Gastroesophageal sphincter (tissue), 4 donors: ENCODE results near the gene CACNA1E. TPM values are rescaled to one million over a fixed set of nuclear protein-coding genes. Genes with fewer than 3 reads are reported as not detected.
"Not testable (repeated sequence)": the region's sequence is repeated elsewhere in the genome, so short reads cannot be mapped to it uniquely, and the experiment has no call there.

Experiments
- ATAC-seq: fragments of 150-250 bp; one replicate; pipeline ENCODE4 v1.9.1; 2016; ENCODE audit warnings: mild to moderate bottlenecking, moderate library complexity
- H3K27ac ChIP-seq, 4 donors: fragments of 200-600 bp; sonication (generic) in 3 of 4; 1 replicate in 3 of 4; 2 replicates in 1 of 4; pipeline ENCODE4 v1.5.1; 2016 to 2019
- H3K27me3 ChIP-seq: fragments of 200-600 bp; sonication (generic); one replicate; pipeline ENCODE4 v1.5.1; 2019
- H3K36me3 ChIP-seq, 2 donors: fragments of 200-600 bp; sonication (generic); one replicate each; pipeline ENCODE4 v1.5.1; 2019; ENCODE audit warnings: control low read depth in 1 of 2
- H3K4me1 ChIP-seq, 3 donors: fragments of 200-600 bp; sonication (generic); 1 replicate in 2 of 3; 2 replicates in 1 of 3; pipeline ENCODE4 v1.5.1; 2016 to 2019; ENCODE audit warnings: control low read depth in 2 of 3
- H3K4me3 ChIP-seq, 2 donors: fragments of 200-600 bp; sonication (generic); one replicate each; pipeline ENCODE4 v1.5.1; 2019; ENCODE audit warnings: mild to moderate bottlenecking in 1 of 2, moderate library complexity in 1 of 2
- H3K9me3 ChIP-seq, 3 donors: fragments of 200-600 bp; sonication (generic); one replicate each; pipeline ENCODE4 v1.5.1; 2017 to 2019; ENCODE audit warnings: control low read depth in 2 of 3
- CTCF ChIP-seq, 4 experiments: fragments of 200-600 bp in 2 of 4; fragments of 450-650 bp in 2 of 4; sonication (generic) in 1 of 4; IDR thresholded peaks; one replicate each; pipeline ENCODE4 v1.5.1; 2017 to 2019; ENCODE audit warnings: antibody characterized with exemption in 4 of 4, mild to moderate bottlenecking in 2 of 4, moderate library complexity in 2 of 4
- EP300 ChIP-seq: sonication (generic); formaldehyde crosslinking; IDR thresholded peaks from one replicate; pipeline ENCODE4 v1.6.1; 2017; ENCODE audit warnings: antibody characterized with exemption, mild to moderate bottlenecking
- POLR2A ChIP-seq, 2 donors: fragments of 450-650 bp; IDR thresholded peaks; one replicate each; pipeline ENCODE4 v1.6.1; 2017; ENCODE audit warnings: antibody characterized with exemption in 2 of 2, mild to moderate bottlenecking in 2 of 2, moderate library complexity in 1 of 2
- POLR2AphosphoS5 ChIP-seq: sonication (generic); formaldehyde crosslinking; IDR thresholded peaks from one replicate; pipeline ENCODE4 v1.6.1; 2017; ENCODE audit warnings: antibody characterized with exemption
- WGBS, 2 donors: methylation state at CpG; one replicate each; pipeline ENCODE4 v1.1.5; 2018; ENCODE audit warnings: low coverage in 1 of 2; 5-methylcytosine and 5-hydroxymethylcytosine counted together
- total RNA-seq, 4 donors: library from RNA; depleted of rRNA; stranded (reverse); fragments of >200 nt; gene quantifications; one replicate each; pipeline ENCODE4 v1.1.0, GENCODE V29; 2016

The CACNA1E gene
- total RNA-seq, 4 donors from 2014 or later: 0.13 to 0.23 (median 0.16) TPM

GRCh38 chr1:181522864-181523263 lies 39.5 kb downstream of the CACNA1E start:
- Histone ChIP-seq H3K27ac (no peak overlapping the region), H3K4me3 (no peak overlapping the region), H3K9me3 (peaks cover 0 to 1% (median 0%) of the 10 kb centered on the region in 3 donors), H3K36me3 (no peaks in the 10 kb centered on the region), H3K27me3 (no peaks in the 10 kb centered on the region), H3K4me1 (no peaks in the 10 kb centered on the region)
- 55 to 89% methylated on average over 2 of the region's 2 CpGs for WGBS, 2 donors
- ATAC-seq: no peak
- no peak for TF ChIP-seq EP300
- TF ChIP-seq POLR2AphosphoS5: no peak
- no peak for TF ChIP-seq POLR2A (IDR thresholded peaks at IDR 0.05)

- Histone ChIP-seq H3K4me1 (no peaks in the 10 kb centered on the region), H3K9me3 (peaks cover 0 to 17% (median 0%) of the 10 kb centered on the region in 3 donors), H3K27ac (no peak overlapping the region), H3K36me3 (no peaks in the 10 kb centered on the region), H3K4me3 (no peak overlapping the region), H3K27me3 (no peaks in the 10 kb centered on the region)
- TF ChIP-seq POLR2A (IDR thresholded peaks at IDR 0.05): no peak
- 89% methylated on average over 1 of the region's 1 CpG; no CpG with 5 or more reads in 1 of the 2 donors for WGBS, 2 donors
- no peak for ATAC-seq
Observed at GRCh38 chr1:181525104-181525721, 41.9 kb downstream of the CACNA1E start.

- not testable (repeated sequence) for H3K4me3 ChIP-seq
Observed at GRCh38 chr1:181528241-181528640, 44.9 kb downstream of the CACNA1E start.

GRCh38 chr1:181531441-181531840 lies 48.1 kb downstream of the CACNA1E start:
- peaks cover 0 to 17% (median 0%) of the 10 kb centered on the region in 3 donors for H3K9me3 ChIP-seq
- no peak for TF ChIP-seq POLR2A (IDR thresholded peaks at IDR 0.05)
- no peak for TF ChIP-seq EP300
- no peak for TF ChIP-seq CTCF (IDR thresholded peaks at IDR 0.05)
- TF ChIP-seq POLR2AphosphoS5: no peak
- H3K27ac ChIP-seq: no peak overlapping the region
- no peak overlapping the region for H3K4me3 ChIP-seq
- no peaks in the 10 kb centered on the region for H3K27me3 ChIP-seq
- ATAC-seq: no peak
- 85 to 100% methylated on average over 4 of the region's 5 CpGs for WGBS, 2 donors
- no peaks in the 10 kb centered on the region for H3K36me3 ChIP-seq
- no peaks in the 10 kb centered on the region for H3K4me1 ChIP-seq

More at GRCh38 chr1:181528241-181528640, 44.9 kb downstream of the CACNA1E start:
- not testable (repeated sequence) for H3K4me1 ChIP-seq, H3K36me3 ChIP-seq, H3K27me3 ChIP-seq, H3K27ac ChIP-seq, ATAC-seq
- H3K9me3 ChIP-seq: peaks cover 0 to 17% (median 0%) of the 10 kb centered on the region in 3 donors

GRCh38 chr1:181531951-181532600 lies 48.8 kb downstream of the CACNA1E start:
- no peaks in the 10 kb centered on the region for H3K27me3 ChIP-seq
- TF ChIP-seq CTCF (IDR thresholded peaks at IDR 0.05) (no peak), POLR2A (IDR thresholded peaks at IDR 0.05) (no peak), POLR2AphosphoS5 (no peak), EP300 (no peak)
- ATAC-seq: no peak
- H3K36me3 ChIP-seq: no peaks in the 10 kb centered on the region
- no peak overlapping the region for H3K27ac ChIP-seq
- H3K4me3 ChIP-seq: no peak overlapping the region
- WGBS, 2 donors: 80% methylated on average over 1 to 3 of the region's 3 CpGs
- H3K4me1 ChIP-seq: no peaks in the 10 kb centered on the region
- H3K9me3 ChIP-seq: peaks cover 0 to 17% (median 0%) of the 10 kb centered on the region in 3 donors

GRCh38 chr1:181538836-181539235 lies 55.5 kb downstream of the CACNA1E start:
- Histone ChIP-seq H3K27me3 (no peaks in the 10 kb centered on the region), H3K4me1 (no peaks in the 10 kb centered on the region), H3K4me3 (no peak overlapping the region), H3K36me3 (no peaks in the 10 kb centered on the region), H3K9me3 (no peaks in the 10 kb centered on the region), H3K27ac (no peak overlapping the region)
- no peak for ATAC-seq
- TF ChIP-seq EP300 (no peak), CTCF (IDR thresholded peaks at IDR 0.05) (no peak), POLR2AphosphoS5 (no peak), POLR2A (IDR thresholded peaks at IDR 0.05) (no peak)
- 77 to 91% methylated on average over 2 of the region's 2 CpGs for WGBS, 2 donors
